SW480 (cell line): ENCODE measurements around the gene AARSD1.
"Not testable (repeated sequence)": the region's sequence is repeated elsewhere in the genome, so short reads cannot be mapped to it uniquely, and the experiment has no call there.

Experiments
- DNase-seq: peaks from one replicate; pipeline ENCODE4 v3.0.0-alpha.2; 2016; ENCODE audit warnings: low spot score

Gene AARSD1, protein sequence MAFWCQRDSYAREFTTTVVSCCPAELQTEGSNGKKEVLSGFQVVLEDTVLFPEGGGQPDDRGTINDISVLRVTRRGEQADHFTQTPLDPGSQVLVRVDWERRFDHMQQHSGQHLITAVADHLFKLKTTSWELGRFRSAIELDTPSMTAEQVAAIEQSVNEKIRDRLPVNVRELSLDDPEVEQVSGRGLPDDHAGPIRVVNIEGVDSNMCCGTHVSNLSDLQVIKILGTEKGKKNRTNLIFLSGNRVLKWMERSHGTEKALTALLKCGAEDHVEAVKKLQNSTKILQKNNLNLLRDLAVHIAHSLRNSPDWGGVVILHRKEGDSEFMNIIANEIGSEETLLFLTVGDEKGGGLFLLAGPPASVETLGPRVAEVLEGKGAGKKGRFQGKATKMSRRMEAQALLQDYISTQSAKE

DNA sequence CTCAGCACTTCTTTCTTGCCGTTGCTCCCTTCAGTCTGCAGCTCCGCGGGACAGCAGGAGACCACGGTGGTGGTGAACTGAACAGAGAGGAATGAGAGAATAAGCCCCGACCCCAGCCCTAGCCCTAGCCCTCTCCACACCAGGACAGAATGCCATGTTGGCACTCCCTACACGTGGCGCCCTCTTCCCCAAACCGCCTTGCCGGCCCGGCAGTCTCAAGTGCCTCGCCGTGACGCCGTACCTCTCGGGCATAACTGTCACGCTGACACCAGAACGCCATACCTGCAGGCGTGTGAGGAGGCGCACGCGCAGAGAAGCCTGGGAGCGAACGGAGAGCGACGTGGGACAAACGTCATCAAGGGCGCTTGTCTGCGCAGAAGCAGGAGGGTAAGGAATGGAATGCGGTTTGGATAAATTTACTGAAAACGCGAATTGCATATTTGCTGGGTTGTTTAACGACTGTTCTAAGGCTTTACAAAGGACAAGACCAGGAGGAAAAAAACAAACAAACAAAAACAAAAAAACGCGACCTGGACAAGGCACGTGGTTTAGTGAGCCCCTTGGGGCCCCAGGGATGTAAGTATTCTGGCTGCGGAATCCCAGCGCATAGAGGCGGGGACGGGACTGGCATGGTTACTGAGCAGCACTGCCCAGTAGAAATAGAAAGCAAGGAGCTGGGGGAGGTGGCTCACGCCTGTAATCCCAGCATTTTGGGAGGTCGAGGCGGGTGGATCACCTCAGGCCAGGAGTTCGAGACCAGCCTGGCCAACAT lies at the start of gene AARSD1:
AARSD1 (minus strand) TSS at position 294 of the 772 bp plus-strand sequence; CDS start at position 280, 14 bp downstream.
- DNase-seq, result peak; percentile 92

DNA sequence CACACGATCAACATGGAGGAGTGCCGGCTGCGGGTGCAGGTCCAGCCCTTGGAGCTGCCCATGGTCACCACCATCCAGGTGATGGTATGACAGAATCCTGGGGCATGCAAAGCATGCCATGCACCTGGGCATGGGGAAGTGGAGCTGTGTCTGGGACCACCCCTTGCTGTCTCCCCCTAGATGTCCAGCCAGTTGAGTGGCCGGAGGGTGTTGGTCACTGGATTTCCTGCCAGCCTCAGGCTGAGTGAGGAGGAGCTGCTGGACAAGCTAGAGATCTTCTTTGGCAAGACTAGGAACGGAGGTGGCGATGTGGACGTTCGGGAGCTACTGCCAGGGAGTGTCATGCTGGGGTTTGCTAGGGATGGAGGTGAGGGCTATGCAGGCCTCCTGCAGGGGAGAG lies 49.0 kb upstream of the AARSD1 start:
- no peak for DNase-seq

DNA sequence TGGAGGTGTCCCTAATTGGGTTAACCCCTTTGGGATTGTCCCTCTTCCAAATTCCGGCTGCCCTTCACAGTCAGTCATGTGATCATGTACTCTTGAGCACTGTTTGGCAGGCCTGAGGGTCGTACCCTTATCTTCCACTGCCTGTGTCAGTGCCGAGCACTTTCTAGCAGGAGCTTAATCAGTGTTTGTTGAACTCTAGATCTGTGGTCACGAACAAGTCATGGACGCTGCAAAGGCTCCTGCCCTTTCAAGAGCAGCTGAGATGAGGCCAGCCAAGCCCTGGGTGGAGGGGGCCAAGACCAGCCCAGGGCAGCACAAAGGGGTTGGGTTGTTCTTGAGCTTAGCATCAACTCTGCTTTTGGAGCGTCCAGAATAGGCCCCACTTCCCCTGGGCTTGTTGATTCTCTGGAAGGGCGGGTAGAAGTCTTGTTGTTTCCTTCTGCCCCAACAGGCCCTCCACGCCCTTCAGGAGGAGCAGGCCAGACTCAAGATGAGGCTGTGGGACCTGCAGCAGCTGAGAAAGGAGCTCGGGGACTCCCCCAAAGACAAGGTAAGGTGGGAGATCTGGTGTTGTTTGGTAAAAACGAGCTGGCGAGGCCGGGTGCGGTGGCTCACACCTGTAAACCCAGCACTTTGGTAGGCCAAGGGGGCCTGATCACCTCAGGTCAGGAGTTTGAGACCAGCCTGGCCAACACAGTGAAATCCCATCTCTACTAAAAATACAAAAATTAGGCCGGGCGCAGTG lies 47.6 kb upstream of the AARSD1 start:
- no peak for DNase-seq

DNA sequence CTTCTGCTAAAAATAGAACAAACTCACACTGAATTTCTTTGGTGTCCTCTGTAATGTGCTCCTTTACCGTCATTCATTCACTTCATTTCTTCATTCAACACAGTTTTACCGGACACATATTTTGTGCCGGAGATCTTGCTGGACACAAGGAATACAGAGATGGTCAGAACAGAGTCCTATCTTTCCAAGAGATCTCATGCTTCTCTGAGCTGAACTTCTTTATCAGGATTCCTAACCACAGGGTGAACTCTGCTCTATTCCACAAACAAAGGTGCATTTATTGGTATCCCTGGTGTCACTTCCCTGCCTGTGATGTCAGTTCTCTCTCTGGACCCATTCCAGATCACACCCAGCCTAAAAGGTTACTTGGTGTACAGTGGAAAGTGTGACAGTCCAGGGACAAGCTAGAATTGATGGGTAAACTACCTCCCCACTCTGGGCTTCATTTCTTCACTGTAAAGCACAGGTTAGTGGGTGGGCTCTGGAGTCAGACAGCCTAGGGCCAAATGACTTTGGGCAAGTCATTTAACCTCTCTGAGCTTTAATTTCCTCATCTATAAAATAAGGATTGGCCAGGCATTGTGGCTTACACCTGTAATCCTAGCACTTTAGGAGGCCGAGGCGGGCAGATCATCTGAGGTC lies 46.5 kb upstream of the AARSD1 start:
- peak; percentile 93 for DNase-seq

DNA sequence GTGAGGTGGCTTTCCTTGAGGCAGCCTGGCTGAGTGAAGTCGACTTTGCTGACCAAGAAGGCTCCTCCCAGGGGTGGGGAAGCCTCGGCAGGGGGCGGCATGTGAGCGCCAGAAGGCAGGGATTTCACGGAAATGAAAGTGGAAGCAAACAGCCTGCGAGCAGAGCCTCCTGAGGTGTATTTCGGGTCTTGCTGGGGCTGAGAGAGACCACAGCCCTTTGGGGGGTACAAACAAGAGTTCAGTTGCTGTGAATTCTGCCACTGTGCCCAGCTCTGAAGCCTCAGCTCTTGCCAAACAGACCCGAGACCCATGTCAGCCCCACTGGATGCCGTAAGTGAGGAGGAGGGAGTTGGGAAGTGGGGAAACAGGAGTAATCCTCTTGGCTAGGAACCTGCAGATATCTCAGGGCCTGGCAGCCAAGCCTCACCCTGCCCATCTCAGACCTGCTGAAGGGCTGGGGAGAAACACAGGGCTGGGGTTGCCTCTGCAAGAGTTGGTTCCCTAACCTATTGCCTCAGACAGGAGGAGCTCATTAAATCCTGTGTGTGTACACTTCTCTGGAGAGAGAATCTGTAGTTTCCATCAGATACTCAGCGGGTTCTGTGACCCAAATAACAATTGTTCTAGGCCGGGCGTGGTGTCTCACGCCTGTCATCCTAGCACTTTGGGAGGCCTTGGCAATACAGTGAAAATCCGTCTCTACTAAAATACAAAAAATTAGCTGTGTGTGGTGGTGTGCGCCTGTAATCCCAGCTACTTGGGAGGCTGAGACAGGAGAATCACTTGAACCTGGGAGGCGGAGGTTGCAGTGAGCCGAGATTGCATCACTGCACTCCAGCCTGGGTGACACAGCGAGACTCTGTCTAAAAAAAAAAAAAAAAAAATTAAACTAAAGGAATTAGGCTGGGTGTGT lies 42.6 kb upstream of the AARSD1 start, which contains the start of gene IFI35:
IFI35 (plus strand) TSS at position 146 of the 913 bp plus-strand sequence; CDS start at position 310, 164 bp downstream.
- peak; percentile 68 for DNase-seq

DNA sequence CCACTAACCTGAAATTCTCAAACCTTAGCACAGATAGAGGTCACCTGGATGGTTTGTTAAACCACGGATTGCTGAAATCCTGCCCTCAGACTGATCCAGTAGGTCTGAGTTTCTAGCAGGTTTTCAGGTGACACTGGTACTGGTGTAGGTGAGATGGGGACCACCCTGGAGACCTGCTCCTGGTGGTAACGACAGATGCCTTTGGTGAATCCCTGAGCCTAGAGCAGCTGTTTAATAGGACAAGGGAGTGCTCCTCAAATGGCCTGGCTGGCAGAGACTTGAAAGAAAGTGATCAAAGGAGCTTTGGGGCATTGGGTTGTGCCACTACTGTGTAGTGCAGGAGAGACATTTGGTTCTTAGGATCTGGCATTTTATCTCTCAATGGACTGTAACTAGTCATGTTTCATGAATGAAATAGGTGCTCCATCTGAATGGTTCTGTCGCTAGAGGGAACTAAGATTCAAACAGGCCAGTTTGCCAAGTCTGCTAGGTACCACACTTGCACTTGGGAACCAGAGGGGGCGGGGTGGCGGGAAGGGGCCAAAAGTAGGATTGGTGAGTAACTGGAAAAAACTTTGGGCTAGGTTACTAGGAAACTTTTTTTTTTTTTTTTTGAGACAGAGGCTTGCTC lies 39.4 kb upstream of the AARSD1 start:
- DNase-seq, result peak; percentile 48

DNA sequence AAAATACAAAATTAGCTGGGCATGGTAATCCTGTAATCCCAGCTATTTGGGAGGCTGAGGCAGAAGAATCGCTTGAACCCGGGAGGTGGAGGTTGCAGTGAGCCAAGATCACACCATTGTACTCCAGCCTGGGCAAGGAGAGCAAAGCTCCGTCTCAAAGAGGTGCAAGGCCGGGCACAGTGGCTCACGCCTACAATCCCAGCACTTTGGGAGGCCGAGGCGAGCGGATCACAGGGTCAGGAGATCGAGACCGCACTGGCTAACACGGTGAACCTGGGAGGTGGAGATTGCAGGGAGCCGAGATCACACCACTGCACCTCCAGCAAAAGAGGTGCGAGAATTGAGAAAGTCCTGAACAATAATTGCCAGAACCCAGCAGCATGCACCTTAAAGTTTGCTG lies 36.6 kb upstream of the AARSD1 start:
- DNase-seq, result not testable (repeated sequence)

DNA sequence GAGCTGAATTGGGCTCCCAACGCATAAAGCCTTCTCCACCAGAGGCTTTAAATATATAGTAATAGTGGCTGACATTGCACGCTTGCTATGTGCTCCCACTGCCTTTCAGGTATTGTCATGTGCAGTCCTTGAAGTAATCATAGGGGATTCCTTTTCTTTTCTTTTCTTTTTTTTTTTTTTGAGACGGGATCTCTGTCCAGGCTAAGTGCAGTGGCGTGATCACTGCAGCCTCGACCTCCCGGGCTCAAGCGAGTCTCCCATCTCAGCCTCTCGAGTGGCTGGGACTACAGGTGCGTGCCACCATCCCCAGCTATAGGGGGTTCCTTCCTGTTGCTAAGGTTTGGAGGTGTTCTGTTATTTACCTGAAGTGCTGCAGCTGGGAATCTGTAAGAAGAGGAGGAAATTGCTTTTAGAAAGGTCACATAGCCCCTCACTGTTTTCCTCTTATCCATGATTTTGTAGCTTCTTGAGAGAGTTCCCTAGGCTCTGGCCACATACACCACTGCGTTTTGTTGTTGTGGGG lies 34.8 kb upstream of the AARSD1 start:
- no peak for DNase-seq

DNA sequence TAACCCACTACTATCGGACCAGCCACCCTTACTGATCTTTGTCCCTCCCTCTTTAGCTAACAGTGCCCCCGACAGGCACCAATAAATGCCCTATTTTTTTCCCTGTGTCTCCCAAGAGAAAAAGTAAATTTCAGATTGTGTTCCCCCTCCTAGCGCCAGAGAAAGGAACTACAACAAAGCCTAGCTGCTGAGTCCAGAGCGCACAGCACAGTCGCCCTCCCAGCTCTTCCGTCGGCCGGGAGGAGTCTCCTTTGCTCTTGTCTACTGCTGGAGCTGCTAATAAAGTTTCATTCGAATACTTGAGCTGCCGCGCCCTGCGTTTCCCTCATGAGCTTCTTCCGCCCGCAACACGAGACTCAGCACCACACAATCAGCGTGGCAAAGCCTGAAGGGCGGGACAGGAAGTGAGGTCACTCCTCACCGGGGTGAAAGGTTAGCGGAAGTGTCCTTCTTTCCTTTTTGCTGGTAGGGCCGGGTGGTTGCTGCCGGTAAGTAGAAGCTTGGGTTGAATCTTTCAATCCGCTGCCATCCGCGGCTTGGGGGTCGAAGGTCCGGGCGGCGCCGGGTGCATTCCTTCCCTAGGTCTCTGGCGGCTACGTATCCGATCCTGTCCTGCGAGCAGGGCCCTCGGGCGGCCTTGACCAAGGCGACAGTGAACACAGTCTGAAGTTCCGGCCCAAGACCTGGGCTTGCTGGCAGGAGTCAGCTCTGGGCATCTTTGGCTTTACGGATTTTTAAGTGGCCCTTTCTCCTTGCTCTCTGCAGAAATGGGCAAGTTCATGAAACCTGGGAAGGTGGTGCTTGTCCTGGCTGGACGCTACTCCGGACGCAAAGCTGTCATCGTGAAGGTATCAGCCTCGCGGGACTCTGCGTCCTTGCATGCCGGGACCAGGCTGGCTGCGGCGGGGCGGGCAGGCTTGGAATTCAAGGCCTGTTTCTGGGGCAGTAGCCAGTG lies 34.0 kb upstream of the AARSD1 start, which contains the start of gene RPL27:
RPL27 (plus strand) TSS at position 436 of the 955 bp plus-strand sequence; CDS start at position 768, 332 bp downstream.
- DNase-seq, result peak; percentile 100

DNA sequence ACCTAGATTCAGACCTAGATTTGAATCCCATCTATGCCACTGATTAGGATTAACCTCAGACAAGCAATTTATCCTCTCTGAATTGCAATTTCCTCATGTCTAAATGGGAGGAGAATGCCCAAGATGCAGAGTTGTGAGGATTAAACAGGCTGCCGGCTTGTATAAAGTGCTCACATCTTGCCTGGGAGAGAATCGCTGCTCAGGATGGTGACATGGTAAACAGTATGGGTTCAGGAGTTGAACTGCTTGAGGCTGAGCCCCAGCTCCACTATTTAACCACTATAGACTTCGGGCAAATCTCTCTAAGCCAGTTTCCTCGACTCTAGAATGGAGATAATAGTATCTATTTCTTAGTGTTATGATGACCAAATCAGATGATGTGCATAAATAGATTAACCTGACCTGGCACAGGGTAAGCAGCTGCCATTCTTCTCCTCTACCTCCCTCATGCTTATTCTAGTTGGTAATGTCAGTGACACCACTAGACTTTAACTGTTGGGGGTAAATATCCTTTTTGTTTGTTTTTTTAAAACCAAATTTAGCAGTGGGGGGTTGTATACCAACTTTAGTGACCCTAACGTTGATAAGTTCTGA lies 33.2 kb upstream of the AARSD1 start:
- peak; percentile 18 for DNase-seq

DNA sequence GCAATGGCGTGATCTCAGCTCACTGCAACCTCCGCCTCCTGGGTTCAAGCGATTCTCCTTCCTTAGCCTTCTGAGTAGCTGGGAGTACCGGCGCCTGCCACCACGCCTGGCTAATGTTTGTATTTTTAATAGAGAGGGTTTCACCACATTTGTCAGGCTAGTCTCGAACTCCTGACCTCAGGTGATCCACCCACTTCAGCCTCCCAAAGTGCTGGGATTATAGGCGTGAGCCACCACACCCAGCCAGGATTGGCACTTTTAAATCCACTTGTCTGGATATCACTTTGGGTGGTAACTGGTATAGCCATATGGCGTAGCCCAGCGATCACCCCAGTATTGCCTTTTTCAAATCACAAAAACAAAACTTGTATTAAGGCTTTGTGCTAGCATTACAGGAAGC lies 29.7 kb upstream of the AARSD1 start:
- DNase-seq, result not testable (repeated sequence)

DNA sequence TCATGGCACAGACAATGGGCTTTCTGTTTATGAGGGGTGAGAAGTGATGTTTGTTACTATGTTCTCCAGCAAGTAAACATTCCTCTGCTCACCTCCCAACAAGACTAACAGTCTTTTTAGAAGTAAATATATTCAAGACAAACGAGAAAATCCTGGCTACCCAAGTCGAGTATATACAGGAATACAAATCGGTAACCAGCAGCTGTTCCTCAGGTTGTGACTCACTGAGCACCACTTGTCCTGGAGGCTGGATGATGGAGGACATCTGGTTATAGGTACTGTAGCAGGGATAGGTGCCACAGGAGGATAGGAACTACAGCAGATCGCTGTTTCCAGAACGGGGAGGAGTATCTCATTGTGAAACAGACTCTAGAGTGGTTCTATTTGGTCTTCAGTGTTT lies 28.6 kb upstream of the AARSD1 start:
- no peak for DNase-seq

DNA sequence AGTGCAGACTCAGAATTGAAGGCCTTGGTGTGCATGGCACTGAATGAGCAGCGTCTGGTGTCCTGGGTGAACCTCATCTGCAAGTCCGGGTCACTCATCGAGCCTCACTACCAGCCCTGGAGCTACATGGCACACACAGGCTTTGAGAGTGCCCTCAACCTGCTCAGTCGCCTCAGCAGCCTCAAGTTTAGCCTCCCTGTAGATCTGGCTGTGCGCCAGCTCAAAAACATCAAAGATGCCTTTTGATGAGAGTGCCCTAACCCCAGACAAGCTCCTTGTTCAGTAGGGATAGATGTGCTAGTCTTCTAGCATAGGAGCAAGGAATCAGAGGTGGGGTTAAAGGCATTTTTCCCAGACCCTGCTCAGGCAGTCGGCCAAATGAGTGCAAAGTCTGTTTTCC lies 27.2 kb upstream of the AARSD1 start:
- DNase-seq, result no peak

DNA sequence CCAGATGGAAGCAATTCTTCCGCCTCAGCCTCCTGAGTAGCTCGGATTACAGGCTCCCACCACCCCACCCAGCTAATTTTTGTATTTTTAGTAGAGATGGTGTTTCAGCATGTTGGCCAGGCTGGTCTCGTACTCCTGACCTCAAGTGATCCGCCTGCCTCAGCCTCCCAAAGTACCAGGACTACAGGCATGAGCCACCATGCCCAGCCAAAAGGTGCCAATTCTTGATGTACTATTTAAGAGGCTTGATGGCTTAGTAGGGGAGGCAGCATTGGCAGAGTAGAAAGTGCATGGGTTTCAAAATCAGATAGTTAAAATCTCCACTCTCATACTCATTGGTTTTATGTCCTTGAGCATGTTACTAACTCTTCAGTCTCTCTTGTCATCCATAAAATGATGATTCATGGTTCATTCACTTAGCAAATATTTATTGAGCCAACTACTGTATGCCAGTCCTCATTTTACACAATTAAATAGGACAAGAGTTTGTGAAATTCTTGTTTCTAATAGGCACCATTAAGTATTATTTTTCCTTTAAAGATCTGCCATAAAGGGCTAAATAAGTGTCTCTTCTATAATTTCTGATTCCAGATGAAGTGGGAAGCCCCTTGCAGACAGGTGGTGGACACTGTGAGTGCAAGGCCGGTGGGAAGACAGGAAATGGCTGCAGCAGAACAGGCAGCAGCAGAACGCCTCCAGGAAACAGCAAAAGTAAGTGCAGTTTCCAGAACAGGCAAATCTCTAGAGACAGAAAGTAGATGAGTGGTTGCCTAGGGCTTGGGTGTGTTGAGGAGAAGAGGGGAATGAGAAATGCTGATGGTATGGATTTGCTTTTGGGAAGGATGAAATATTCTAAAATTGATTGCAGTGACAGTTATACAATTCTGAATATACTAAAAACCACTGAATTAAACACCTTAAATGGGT lies 25.7 kb upstream of the AARSD1 start:
- no peak for DNase-seq

DNA sequence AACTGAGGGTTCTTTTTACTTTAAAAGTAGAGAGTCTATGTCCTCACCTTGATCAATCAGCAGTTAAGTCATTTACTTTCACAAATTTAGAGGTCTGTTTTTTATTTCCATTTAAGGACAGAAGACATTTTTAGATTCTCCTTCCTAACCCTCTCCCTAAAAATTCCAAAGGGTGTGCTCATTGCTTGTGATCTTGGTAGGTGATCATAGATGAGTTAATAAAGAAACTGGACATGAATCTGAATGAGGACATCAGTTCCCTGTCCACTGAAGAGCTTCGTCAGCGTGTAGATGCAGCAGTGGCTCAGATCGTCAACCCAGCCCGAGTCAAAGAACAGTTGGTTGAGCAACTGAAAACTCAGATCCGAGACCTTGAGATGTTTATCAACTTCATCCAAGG lies 24.9 kb upstream of the AARSD1 start:
- DNase-seq, result no peak

DNA sequence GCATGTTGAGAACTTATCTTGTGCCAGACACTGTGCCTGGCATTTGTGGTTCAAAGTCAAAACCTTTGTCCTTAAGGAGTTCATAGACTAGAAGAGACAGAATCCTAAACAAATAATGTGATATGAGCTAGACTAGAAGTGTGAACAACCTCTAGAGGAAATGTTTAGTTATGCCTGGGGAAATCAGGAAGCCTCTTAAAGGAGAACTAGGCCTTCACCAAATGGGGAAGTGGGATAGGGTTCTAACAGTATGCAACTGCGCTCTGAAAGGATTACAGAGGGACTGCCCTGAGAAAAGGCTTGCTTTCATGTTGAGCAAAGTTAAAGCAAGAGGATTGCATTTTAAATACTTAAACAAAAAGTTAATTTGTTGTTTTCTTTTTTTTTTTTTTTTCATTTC lies 21.0 kb upstream of the AARSD1 start:
- no peak for DNase-seq

DNA sequence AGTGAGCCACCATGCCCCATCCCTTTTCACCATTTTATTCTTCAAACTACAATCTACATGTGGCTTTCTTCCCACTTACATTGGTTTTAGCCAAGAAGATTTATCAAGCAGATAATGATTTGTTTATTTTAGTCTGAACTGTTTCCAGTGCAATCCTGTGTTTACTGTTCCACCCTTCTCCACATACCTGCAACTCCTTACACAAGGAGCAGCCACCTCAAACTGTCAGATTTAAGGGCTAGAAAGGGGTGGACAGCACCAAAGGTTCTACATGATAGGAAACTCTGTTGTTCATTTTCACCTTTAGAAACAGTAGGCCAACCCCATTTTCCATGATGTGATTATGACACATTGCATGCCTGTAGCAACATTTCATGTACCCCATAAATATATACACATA lies 18.0 kb upstream of the AARSD1 start:
- DNase-seq, result no peak
